GM18870 (cell line): ENCODE data around the gene CXCL16.

Experiments used
- ATAC-seq: cut with Tn5 transposase; IDR thresholded peaks from one replicate; pipeline ENCODE4 v1.9.1; 2021; ENCODE audit warnings: moderate library complexity; ENCODE audit not compliant: unreplicated experiment

Gene CXCL16, protein sequence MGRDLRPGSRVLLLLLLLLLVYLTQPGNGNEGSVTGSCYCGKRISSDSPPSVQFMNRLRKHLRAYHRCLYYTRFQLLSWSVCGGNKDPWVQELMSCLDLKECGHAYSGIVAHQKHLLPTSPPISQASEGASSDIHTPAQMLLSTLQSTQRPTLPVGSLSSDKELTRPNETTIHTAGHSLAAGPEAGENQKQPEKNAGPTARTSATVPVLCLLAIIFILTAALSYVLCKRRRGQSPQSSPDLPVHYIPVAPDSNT

GRCh38 chr17:4739122-4740024 lies at the start of gene CXCL16, which contains the start of gene ZMYND15:
CXCL16 (minus strand) TSS chr17:4739928; CDS start chr17:4739339, 589 bp downstream.
ZMYND15 (plus strand) TSS chr17:4739833; CDS start chr17:4740549, 716 bp downstream.
- ATAC-seq: no peak

DNA sequence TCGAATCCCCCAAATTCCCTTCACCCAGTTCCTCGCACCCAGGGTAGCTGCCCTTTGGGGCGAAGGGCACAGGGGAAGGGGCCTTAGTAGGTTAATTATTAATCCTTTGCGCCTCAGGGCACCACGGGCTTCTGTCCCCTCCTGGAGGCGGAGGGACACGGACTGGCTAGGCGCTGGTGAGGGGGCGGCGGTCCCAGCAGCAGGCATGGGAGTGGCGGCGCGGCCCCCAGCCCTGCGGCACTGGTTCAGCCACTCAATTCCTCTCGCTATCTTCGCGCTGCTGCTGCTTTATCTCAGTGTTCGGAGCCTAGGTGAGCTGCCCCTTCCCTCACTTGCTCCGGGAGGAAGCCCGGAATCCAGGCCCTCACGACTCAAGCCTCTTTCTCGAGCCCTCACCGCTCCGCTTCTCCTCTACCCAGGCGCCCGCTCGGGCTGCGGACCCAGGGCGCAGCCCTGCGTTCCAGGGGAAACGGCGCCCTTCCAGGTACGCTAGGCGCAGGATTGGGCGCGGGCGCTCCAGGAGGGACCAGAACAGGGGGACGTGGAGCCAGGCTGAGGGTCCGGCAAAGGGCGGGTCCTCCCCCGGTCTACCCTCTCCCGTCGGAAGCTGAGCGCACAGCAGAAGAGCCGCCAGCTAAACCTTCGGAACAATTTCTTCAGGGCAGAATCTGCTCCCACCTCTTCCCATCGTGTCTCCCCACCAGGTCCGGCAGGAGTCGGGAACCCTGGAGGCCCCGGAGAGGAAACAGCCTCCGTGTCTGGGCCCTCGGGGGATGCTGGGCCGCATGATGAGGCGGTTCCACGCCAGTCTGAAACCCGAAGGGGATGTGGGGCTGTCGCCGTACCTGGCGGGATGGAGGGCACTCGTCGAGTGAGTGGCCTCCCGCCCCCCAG lies 49.3 kb upstream of the CXCL16 start, which contains the start of gene GLTPD2:
TSS of gene GLTPD2 (plus strand) at position 158 of the 894 bp plus-strand sequence. CDS start at position 206, 48 bp downstream.
- no peak for ATAC-seq

- ATAC-seq: no peak
These were observed 48.6 kb upstream of the CXCL16 start for GRCh38 chr17:4788159-4788806.

DNA sequence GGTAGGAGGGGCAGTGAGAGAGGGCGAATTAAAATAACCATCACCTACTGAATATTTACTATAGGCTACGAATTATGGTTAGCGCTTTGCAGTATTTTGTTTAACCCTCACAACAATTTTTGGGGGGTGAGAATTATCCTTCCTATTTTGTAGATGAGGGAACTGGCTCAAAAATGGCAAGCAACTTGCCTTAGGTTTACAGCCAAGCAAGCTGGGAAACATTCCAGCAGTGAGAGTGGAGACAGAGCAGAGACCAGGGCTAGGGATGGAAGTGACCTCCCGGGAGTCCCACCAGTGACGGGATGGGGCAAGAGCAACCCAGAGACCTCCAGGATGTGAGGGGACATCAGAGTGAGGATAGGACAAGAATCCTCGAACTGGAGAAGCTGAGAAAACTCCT lies 46.8 kb upstream of the CXCL16 start:
- no peak for ATAC-seq

DNA sequence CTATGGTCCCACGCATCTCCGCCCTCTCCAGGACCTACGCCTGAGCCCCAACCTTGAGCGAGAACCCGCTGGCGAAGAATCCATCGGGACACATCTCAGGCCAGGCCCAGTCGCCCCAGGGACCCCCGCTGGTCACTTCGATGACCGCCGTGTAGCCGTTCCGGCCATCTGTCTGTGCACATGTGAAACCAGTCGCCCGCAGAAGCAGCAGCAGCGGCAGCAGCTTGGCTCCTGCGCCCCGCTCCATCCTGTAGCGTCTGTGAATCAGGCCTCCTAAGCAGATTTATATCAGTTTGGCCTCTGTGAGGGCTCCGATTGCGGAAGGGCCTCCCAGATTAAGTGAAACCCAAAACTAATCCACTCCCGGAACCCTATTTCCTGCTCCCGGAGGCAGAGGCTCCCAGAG lies 46.4 kb upstream of the CXCL16 start, which contains the start of gene VMO1:
TSS of gene VMO1 (minus strand) at position 259 of the 406 bp plus-strand sequence. CDS start at position 247, 12 bp downstream.
- ATAC-seq: no peak

DNA sequence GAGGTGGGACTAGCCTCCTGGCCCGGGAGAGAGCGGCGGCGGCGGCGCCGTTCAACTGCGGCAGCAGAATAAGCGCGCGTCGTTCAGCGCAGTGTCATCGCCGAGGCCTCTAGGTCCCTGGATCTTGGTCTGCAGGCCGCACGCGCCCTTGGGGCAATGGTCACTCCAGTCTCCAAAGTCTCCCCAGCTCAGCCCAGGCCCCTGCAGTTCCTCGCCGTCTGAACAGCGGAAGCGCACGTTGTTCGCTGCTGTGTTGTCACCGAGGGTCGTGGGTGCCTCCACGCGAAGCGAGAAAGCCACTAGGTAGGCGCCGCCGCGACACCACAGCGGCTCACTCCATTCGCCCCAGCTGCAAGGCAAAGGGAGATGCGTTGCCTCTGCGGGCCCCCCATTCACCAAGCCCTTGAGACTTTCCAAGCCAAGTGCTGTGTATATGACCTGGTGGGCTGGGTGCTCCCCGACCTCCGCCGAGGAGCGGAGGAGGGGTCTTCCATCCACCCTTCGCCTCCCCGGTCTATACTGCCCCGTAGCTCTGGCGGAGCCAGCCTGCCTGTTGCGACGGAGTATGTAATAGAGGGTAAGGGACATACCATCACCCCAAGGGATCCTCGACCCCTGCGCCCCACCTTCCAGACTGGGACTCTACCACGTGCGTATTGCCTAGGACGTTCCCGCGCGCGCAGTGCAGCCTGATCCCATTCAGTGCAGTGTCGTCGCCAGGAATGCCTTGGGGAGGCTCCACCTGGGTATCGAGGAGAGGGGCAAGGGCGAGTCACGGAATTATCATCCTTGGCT lies 45.8 kb upstream of the CXCL16 start:
- ATAC-seq: no peak

- ATAC-seq: no peak
These were observed 42.9 kb upstream of the CXCL16 start for GRCh38 chr17:4782652-4783051.

DNA sequence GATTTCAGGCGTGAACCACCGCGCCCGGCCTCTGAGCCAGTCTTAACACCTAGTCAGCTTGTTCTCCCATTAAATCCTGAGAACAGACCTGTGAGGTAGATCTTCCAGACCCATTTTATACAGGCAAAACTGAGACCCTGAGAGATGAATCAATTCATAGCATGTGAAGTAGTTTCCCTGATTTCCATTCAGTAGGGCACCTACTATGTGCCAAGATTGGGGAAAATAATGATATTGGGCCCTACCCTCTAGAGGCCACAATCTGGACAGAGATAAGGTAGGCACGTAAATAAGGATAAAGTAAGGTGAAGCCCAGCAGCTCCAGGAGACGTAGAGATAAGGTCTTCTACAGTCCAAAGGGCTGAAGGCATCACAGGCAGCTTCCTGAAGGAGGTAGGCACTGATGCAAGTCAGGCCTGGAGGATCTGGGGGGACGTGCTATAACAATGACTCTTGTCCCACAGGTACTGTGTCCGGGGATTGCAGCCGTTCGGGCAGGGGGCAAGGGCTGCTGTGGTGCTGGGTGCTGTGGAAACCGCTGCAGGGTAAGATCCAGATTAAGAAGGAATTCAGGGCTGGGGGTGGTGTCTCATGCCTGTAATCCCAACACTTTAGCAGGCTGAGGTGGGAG lies 40.7 kb upstream of the CXCL16 start:
- ATAC-seq: no peak

DNA sequence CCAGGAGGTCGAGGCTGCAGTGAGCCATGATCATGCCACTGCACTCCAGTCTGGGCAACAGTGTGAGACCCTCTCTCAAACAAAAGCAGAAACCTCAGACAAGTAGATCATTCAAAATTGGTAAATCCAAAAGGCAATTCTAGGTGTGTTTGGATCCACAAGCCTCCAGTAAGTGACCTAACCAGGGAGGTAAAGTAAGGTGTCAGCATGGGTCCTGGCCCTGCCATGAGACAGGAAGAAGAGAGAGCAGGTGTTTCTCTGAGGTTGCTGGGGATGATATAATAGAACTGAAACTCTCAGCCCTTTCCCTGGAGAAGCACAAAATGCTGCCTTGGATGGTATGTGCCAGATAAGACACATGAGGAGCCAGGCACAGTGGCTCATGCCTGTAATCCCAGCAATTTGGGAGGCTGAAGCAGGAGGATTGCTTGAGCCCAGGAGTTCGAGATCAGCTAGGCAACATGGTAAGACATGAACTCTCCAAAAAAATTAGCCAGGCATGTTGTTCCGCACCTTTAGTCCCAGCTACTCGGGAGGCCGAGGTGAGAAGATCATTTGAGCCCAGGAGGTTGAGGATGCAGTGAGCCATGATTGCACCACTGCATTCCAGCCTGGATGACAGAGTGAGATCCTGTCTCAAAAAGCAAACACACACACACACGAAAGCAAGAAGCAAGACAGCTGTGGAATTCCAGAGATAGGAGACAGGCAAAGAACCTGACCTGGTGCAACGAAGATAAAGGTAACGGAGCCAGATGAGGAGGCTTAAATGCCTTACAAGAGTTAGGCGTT lies 38.4 kb upstream of the CXCL16 start:
- no peak for ATAC-seq

DNA sequence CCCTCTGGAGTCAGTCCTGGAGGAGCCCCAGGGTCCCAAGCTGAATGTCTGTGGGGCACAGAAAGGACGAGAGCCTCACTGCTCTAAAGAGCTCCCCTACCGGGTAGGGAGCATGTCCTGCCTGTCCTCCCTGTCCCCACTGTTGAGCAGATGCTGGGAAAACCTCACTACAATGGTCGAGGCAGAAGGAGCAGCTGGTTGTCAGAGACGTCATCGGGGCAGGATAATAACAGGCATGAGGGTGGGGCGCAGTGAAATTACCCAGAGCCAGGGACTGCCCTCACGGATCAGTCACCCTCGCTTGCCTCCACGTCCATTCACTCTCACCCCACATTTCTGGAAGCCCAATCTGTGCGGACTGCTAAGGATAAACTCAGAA lies 32.5 kb upstream of the CXCL16 start:
- ATAC-seq: no peak

DNA sequence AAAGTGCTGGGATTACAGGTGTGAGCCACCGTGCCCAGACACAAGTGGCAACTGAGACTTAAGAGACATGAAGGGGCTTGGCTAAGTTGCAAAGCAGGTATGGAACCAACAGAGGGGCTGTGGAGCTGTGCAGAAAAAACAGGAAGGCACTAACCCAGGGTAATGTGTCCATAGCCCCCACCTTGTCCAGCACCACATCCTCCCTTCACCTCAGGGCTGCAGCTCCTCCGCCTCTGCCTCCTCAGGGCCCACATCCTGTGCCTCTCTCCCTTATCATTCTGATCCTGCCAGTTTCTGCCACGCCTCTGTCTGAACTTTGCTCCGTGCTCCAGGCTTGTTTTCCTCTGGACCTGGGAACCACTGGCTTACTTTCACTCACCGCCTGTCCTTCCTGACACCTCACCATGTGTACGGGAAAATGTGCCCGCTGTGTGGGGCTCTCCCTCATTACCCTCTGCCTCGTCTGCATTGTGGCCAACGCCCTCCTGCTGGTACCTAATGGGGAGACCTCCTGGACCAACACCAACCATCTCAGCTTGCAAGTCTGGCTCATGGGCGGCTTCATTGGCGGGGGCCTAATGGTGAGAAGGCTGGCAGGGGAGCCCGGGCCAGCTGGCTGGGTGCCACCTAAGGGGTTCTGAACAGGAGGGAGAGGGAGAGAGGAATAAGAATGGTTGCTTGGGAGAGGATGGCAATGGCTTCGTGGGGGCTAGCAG lies 31.9 kb upstream of the CXCL16 start, which contains the start of gene TM4SF5:
TSS of gene TM4SF5 (plus strand) at position 368 of the 716 bp plus-strand sequence. CDS start at position 405, 37 bp downstream.
- ATAC-seq: no peak

GRCh38 chr17:4769628-4770027 lies 29.9 kb upstream of the CXCL16 start:
- no peak for ATAC-seq

GRCh38 chr17:4768298-4768697 lies 28.6 kb upstream of the CXCL16 start:
- ATAC-seq: no peak

GRCh38 chr17:4766723-4767122 lies 27.0 kb upstream of the CXCL16 start:
- ATAC-seq: no peak

DNA sequence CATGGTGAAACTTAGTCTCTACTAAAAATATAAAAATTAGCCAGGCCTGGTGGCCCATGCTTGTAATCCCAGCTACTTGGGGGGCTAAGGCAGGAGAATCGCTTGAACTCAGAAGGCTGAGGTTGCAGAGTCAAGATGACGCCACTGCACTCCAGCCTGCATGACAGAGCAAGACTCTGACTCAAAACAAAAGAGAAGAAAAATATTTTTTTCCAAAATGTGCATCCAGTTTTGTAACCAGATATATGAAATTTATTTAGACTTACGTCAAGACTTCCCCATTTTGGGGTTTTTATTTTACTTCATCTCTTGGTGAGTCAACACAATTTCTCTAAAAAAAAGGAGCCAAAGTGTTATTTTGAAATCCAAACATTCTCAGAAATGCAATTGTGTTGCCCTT lies 26.5 kb upstream of the CXCL16 start:
- ATAC-seq: no peak

DNA sequence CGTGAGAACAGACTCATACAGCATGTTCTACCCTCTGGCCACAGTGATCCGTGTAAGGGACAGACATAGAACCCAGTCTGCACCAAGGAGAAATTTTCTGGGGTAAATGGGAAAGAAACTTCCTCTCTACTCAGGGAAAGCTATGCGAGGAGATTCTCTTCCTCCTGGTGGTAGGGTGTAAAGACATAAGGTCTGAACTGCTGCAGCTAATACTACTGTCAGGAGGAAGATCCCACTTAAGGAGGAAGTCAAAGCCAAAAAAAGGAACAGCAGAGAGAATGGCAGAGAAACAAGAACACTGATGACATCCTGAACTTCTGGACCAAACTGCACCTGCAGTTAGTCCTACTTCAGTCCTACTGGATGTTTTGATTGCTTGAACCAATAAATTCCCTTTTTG lies 24.9 kb upstream of the CXCL16 start:
- no peak for ATAC-seq

DNA sequence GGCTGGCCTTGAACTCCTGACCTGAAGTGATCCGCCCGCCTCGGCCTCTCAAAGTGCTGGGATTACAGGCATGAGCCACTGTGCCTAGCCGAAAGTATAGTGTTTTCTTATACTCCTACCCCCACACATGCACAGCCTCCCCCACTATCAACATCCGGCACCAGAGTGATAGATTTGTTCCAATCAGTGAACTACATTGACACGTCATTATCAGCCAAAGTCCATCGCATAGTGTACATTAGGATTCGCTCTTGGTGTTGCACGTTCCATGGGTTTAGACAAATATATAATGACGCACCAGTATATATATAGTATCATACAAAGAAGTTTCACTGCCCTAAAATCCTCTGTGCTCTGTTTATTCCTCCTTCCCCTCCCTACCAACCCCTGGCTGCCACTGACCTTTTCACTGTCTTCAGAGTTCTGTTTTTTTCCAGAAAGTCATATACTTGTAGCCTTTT lies 20.1 kb upstream of the CXCL16 start:
- ATAC-seq: no peak
